ENCODE results near the gene CA9.
A peak's percentile ranks its signal among the peaks of the same experiment; 100 is the strongest.

Gene CA9

DNA sequence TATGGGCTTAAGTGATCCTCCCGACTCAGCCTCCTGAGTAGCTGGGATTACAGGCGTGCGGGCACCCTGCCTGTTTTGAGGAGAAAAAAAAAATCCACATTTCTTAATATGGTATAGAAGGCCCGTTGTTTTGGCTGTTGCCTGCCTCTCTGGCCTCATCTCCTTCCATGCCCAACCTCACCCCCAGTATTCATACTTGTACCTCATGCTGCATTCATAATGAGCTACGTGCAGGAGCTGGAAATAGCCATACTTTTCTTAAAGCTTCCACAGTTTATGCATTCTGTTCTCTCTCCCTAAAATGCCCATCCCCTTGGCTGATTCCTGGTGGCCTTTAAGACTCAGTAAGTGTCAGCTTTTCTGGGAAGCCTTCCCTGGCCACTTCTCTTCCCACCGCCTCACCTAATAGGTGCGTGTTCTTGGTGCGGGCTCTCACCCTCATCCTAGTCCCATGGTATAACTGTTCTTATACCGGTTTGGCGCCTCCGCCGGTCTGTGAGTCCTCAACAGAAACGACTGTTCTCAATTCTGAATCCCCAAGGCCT lies 18.1 kb downstream of the CA9 start:
- DNase-seq: peak; percentile 62

DNA sequence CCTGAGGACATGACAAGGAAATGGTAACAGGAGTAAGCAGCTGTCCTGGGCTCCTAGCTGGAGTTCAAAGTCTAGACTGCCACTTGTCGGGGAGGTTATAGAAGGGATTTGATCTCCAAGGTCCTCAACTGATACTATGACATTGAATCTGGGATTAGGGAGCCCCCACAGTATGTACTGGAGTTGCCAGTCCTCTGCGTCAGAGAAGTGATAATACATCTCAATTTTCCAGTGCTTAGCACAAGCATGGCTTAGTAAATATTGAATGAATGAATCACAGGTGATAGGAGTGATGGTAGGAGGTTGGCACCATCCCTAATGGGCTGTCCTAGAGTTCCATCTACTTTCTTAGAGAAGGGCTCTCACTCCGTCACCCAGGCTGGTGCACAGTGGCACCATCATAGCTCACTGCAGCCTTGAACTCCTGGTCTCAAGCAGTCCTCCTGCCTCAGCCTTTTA lies 22.2 kb downstream of the CA9 start:
- no peak for DNase-seq

DNA sequence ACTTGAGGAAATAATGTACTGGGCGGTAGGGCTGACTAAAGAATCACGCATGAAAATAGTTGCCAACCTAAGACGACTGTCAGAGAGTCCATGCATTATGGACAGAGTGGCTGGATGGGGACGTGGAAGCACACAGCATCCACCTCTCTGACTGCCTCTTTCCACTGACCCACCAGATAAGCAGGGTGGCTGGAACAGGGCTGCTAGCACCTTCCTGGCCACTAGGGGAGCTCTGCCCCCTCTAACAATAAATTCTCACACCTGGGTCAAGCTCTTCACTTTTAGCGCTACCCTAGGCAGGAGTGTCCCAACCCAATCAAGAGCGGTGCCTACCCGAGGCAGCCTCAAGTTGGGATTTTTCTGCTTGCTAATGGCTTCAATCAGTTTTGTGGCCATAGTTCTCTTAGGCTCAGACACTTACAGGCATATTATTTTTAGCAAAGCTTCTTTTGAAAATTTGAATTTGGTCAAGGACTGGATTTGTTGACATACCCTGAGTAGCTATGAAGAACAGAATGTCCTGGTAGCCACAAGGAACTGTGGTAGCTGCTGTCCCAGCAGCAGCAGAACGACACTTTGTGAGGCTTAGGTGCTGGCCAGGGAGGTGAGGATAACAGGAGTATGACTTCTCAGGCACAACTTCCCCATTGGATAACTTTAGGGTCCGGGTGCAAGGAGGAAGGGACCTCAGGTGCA lies 22.9 kb downstream of the CA9 start:
- peak; percentile 41 for DNase-seq

DNA sequence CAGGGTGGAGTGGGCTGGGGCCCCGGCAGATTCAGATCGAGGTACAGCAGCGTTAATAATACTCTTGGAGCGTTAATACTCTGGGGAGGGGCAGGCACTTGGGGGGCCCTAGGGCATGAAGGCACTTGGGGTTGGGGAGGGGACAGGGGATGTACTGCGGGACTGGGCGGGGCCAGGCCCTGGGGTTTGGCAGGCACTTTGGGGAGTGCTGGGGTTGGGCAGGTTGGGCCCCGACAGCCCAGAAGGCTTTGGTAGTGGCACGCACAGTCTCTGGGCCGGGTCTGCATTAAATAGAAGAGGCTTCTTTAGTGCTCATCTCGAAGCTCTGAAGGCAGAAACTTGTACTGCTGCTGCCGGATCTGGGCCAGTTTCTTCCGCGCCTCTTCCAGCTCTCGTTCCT lies 23.8 kb downstream of the CA9 start:
- DNase-seq: no peak

DNA sequence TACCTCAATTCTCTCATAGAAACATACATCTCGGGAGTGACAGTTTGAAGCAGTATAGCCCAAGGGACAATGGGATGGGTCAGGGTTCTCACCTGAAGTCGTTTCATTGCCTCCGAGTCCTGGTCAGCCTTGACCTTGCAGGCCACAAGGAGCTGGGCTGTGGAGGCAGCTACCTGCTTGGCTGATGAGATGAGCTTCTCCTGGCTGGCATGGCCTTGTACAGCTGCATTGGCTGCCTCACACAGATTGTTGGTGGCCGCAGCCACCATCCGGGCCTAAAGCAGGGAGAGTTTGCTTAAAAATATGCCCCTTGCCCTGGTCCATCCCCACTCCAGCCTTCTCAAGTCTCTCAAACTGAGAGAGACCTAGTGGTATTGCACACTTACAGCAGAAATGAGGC lies 24.5 kb downstream of the CA9 start:
- DNase-seq: no peak

DNA sequence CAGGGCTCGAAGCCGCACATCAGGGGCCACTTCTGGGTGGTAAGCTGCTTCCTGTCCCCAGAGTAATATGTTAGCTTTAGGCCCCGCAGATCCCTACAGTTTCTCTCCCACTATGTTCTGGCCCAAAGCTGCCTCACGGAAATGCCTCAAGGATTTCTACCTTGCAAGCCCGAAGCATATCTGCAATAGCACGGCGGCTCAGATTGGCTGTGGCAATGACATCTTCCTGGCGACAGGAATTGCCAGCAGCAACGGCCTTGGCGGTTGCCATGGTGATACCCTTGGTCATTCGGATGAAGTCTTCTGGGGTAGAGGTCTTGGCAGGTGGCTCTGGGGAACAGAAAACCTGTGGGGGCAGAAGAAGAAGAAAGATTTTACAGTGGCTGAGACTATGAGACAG lies 26.3 kb downstream of the CA9 start:
- no peak for DNase-seq

DNA sequence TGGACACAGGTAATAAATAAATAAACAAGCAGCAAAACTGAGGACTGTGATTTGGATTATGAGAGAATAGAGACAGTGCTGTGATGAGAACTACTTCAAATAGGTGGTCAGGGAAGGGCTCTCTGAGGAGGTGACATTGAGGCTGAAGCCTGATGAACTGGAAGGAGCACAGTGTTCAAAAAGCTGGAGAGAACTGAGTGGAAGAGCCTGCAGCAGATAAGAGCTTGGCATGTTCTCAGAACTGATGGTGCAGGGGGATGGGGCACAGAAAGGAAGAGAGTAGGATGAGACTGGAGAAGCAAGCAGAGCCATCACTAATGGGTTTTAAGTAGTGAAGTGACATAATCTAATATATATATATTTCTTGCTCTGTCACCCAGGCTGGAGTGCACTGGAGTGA lies 27.2 kb downstream of the CA9 start:
- DNase-seq: no peak

DNA sequence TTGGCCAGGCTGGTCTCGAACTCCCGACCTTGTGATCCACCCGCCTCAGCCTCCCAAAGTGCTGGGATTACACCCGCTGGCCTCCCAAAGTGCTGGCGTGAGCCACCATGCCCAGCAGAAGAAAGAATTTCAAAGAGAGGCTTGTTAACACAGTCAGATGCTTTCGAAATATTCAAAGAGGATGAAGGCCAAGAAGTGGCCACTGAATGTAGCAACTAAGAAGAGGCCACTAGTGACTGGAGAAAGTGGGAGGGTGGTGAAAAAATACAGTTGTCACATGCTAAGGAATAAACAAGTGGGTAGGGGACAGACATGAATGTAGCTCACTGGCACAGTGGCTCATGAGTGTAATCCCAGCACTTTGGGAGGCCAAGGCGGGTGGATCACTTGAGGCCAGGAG lies 29.0 kb downstream of the CA9 start:
- no peak for DNase-seq

DNA sequence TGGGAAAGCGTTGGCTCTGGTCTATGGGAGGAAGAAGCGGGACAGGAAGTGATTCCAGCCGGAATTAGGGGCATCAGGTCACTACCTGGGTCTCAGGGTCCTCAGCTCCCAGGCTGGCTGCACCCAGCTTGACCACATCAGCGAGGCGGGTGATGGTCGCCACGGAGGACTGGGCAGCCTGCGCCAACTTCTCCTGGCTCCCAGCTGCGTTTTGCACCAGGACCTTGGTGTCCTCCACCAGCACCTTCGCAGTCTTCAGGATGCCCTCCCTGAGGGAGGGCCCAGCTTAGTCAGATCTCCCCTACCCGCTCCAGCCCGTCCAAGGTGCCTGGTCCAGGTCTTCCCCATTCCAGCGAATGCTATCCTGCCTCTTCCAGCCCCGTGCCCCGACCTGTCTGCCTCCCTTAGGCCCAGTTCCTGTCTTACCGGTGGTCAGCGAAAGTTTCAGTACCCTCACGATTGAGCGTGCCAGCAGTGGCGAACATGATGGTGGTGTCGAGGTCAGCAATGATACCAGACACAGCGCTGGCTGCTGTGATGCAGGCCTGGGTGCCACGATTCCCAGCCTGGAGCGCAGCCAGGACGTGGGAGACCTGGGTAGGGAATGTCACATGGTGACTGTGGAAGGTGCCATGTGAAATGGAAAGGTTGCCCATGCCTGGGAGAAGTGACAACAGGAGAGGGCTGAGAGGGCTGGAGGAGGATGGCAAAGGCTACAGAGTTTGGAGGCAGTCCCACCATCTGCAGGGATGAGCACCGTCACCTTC lies 30.4 kb downstream of the CA9 start:
- DNase-seq: no peak

DNA sequence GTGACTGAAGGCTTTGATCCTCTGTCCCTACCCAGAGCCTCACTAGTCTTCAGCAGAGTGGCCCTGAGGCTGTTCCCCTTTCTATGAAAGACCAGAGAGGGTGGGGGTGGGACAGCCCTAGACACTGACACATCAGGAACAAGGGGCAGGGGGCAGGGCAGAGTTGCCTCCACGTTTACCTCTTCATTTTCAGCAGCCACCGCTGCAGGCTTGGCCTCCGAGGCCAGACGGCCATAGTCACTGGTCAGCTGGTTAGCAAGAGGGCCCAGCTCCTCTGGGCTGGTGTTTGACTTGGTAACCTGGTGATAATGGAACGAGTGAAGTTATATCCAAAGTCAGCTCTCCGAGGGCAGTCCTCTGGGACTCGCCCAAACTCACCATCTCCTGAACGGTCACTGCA lies 31.6 kb downstream of the CA9 start:
- DNase-seq: no peak

DNA sequence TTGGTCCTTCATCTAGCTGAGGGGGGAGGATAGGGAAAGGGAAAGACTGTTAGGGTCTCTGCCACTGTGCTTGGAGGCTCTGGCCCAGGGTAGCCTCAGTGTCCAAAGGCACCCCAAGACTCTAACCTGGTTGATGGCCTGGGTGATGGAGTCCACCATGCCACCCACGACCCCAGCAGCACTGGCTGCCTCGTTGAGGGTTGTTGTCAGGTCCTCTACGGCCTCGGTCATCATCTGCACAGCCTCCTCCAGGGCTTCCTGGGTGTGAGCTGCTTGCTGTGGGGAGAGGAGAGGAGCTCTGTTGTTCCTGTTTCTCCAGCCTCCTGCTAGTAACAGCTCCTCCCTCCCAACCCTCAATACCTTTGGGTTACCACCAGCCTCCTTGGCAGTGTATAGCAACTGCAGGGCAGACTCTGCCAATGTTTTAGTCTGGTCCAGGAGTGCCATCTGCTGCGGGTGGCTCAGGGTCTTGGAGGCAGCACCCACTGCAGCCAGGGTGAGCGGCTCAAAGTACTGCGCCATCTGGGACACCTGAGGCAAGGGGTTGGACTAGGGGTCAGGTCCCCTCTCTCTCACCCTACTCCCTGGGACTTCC lies 32.2 kb downstream of the CA9 start:
- DNase-seq: no peak

DNA sequence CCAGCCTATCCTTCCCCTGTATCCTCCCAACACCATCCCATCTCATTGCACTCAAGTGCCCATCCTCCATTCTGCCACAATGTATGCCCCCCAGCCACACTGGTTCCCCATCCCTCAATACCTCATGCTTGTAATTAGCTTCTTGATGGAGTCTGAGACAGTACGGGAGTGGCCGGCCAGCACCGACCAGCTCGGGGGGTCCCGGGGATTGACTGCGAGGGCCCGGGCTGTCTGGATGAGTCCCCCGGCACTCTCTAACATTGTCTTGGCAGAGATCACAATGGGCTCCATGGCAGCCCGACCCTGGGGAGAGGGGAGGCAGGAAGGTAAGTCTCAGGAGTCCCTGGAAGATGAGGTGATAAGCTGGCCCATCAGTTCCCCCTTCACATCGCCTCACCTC lies 33.2 kb downstream of the CA9 start:
- no peak for DNase-seq

DNA sequence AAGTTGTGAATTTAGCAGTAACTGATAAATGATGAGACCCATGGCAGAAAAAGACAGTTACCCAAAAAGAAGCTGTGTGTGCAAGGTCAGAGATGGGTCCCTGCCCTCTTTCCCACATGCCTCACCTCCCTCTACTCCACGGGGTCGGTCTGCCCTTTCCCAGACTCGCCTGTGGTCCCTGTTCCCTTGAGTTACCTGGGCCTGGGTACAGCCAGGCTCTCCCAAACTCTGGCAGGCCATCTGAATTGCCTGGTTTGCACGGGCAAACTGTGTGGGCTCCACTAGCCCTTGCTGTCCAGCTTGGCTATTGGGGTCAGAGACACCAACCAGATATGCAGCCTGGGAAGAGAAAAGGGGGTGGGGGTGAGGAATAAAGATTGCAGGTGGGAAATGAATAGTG lies 34.4 kb downstream of the CA9 start:
- no peak for DNase-seq

DNA sequence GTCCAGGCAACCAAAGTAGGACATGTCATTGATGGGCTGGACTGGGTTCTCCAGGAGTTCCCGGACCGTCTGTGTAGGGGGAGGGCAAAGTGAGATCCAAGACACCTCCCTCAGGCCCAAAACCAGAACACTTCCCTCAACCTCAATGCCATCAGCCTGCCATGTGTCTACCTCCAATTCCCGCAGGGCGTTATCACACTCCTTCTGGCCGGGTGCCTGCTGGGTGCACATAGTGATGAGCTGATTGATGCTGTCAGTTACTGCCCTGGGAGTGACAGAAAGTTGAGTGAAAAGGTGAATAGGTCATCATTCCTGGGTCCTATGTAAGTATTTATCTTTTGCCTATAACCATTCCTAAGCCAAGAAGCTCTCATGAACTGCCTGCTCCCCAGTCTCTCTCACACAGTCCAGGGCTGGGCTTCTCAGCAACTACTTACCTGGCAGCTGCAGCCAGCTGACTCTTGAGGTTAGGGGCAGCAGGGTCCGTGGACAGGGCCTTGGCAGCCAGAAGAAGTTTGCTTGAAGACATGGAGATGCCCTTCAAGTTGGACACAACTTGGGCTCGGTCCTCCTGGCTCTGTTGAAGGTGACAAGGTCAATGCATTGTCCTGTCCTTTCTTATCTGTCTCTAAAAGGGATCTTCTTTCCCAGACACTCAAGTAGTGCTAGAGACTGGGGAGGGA lies 37.2 kb downstream of the CA9 start:
- no peak for DNase-seq

DNA sequence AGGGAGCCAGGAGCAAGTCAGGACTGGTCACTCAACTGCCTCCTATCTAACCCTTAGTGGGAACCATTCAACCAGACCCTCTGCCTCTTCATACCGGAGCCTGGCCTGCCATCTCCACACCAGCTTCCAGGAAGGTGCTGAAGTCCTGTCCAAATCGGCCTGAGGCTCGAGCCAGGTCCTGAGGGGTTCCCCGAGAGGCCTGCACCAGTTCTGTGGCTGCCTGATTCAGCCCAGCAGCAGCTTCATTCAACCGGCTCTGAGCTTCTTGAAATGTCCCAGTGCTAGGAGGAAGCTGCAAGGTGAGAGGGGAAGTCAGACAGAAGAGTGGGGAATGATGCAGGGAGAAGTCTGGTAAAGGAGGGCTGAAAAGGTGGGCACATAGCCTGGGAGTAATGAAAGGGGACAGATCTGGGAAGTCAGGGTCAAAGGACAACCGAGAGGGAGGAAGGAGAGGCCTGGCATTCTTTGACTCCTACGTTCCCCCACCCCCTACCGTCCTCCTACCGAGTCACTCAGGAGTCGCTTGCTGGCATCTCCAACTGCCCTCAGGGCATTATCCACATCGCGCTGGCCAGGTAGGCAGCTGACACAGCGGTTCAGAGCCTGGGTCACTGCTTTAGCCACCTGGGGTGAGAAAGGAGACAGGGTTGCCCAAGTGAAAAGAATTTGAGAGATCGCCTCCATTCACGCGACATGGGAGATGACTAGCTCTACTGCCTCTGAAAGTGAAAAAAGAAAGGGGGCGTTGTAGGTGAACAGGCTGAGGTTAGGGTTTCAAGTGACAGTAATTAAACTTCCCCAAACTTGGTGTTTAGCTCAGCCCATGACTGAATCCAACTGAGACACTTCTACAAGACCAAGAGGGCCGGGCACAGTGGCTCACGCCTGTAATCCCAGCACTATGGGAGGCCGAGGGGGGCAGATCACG lies 38.0 kb downstream of the CA9 start:
- DNase-seq: no peak

DNA sequence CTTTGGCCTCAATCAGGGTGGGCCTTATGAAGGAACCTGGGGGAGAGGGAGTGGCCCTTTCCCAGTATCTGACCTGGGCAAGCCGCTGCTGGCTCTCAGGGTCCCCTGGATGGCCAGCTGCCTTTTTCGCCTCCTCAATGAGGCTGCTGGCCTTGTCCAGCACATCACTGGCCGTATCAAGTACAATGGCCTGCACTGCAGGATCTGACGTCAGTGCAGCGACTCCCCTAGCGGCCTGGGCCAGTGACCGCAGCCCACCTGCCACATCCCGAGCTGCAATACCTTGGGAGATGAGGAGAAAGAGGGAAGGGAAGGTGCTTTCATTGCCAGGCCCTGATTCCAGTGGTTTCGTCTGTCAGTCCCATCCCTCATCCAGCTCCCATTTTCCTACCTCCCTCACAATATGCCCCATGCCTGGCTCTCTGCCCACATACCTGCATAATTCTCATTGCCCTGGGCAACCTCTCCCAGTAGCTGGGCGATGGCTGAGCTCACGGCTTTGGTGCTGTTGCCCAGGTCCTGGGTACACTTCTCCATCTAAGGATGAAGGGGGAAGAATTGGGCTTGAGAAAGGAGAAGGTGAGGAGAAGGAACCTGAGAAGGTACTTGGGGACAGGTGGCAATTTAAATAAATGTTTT lies 39.2 kb downstream of the CA9 start:
- no peak for DNase-seq

DNA sequence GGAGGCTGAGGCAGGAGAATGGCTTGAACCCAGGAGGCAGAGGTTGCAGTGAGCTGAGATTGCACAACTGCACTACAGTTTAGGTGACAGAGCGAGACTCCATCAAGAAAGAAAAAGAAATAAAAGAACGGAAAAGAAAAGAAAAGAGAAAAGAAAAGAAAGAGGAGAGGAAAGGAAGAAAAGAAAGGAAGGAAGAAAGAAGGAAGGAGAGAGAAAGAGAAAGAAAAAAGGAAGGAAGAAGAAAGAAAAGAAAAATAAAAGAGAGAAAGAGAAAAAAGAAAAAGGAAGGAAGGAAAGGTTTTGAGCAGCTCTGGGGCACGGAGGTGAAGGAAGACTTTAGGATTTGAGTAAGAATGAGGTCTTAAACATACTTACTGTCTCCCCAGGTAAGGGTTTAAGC lies 39.9 kb downstream of the CA9 start:
- DNase-seq: no peak

DNA sequence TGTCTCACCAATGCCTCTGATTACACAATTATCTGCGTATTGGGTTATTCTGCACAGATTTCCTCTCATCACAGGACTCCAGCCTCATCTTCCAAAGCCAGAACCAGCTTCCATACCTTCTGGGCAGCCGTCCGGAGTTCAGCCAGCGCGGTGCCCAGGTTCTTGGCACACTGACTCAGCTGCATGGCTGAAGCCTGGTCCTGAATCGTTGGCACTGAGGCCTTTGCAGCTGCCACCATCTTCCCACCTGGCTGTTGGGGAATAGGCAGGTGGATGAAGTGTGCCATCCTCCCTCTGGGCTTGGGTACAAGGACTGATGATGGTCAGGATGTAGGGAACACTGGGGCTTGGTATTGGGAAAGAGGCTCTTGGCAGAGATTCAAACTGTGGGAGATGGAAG lies 40.4 kb downstream of the CA9 start:
- no peak for DNase-seq

DNA sequence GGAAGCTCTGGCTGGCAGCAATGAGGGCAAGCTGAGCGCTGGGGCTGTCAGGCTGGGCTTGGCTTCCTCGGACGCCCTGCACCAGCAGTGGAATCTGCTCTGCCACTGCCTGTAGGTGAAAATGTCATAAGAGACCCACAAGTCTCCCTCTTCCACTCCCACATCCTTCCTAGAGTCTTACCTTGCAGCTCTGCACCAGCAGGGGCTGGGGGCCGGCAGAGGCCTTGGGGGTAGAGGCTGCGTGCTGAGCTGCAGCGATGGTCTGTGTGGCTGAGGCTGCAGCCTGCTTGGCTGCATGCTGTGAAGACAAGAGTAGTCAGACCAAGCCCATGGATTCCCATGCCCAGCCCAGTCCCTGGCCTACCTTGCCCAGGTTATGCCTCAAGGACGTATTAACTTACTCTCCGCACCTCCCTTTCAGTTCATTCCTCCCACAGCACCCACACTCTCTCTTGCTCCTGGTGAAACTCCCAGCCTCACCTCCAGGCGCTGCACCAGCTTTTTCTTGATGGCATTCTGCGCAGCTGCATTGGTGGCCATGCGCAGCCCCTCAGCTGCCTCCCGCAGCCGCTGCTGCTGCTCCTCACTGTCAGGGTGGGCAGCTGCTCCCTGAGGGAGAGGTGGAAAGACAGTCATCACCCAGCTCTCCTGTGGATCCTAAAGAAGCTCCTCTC lies 41.0 kb downstream of the CA9 start:
- no peak for DNase-seq

DNA sequence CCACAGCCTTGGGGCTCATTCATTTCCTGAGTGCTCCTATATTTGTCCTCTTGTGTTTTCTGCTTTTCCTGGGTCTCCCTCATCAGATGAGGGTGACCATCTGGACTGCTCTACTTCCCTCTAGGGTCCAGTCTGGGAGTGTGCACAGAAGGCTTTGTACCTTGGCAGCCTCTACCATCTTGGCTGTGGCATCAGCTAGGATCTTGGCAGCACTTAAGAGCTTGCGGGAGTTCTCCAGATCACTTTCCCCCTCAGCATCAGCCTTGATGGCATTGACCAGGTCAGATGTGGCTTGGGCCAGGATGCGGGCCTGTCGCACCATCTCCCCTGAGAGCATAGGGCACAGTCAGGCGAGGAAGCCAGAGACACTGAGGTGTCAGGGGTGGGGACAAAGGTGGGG lies 42.5 kb downstream of the CA9 start:
- DNase-seq: no peak

Measured in fibroblast of skin of scalp (primary cell).